DOHH2 (cell line): Measurements from ENCODE around the gene CBX5.

Source experiments
- CTCF ChIP-seq: fragments of 200-600 bp; sonication (generic); IDR thresholded peaks from one replicate; pipeline ENCODE4 v1.5.1; 2014; ENCODE audit warnings: antibody characterized with exemption, mild to moderate bottlenecking, low read depth, low read length; ENCODE audit not compliant: poor library complexity, severe bottlenecking
- EZH2phosphoT487 ChIP-seq: fragments of 200-600 bp; sonication (generic); IDR thresholded peaks from 2 replicates; pipeline ENCODE4 v1.6.1; 2017; ENCODE audit warnings: borderline replicate concordance, mild to moderate bottlenecking, antibody characterized with exemption, low read length, moderate library complexity, mixed read lengths

- TF ChIP-seq EZH2phosphoT487 (no peak), CTCF (no peak)
These were observed 21.7 kb downstream of the CBX5 start for GRCh38 chr12:54258201-54258681.
